ENCODE data around the gene NLGN1. TPM values are rescaled to one million over a fixed set of nuclear protein-coding genes. Genes with fewer than 3 reads are reported as not detected.

The NLGN1 gene
- total and polyA plus RNA-seq, 11 donors: 1.8 to 27.6 (median 15.5) TPM

- TF ChIP-seq POLR2A (IDR thresholded peaks at IDR 0.05) (no peak), CTCF (IDR thresholded peaks at IDR 0.05) (no peak)
- H3K4me3 ChIP-seq: peak overlapping the region in 1 of 12 donors; percentile 30
- H3K27me3 ChIP-seq: no peaks in the 10 kb centered on the region
- 57 to 83% (median 75%) methylated on average over 1 of the region's 1 CpG for WGBS, 4 donors
- no peak for DNase-seq
- no peaks in the 10 kb centered on the region for H3K9me3 ChIP-seq
- intact Hi-C loops (cut with DNase I): no loop called here
- H3K36me3 ChIP-seq: no peaks in the 10 kb centered on the region
- H3K4me1 ChIP-seq: peaks cover 0 to 8% (median 0%) of the 10 kb centered on the region in 12 donors
- H3K27ac ChIP-seq: no peak overlapping the region
- no peak for ATAC-seq
These were observed 346.0 kb downstream of the NLGN1 start for GRCh38 chr3:173743516-173743915.

GRCh38 chr3:173744479-173744878 lies 346.9 kb downstream of the NLGN1 start:
- ATAC-seq (no peak), DNase-seq (no peak)
- H3K36me3 ChIP-seq: no peaks in the 10 kb centered on the region
- H3K27ac ChIP-seq: no peak overlapping the region
- 58 to 73% (median 64%) methylated on average over 3 of the region's 3 CpGs for WGBS, 4 donors
- no peak overlapping the region for H3K4me3 ChIP-seq
- no peaks in the 10 kb centered on the region for H3K27me3 ChIP-seq
- H3K4me1 ChIP-seq: peaks cover 0 to 8% (median 0%) of the 10 kb centered on the region in 12 donors
- TF ChIP-seq CTCF (IDR thresholded peaks at IDR 0.05) (no peak), POLR2A (IDR thresholded peaks at IDR 0.05) (no peak)
- no peaks in the 10 kb centered on the region for H3K9me3 ChIP-seq
- intact Hi-C loops (cut with DNase I): no loop called here

GRCh38 chr3:173744895-173745294 lies 347.4 kb downstream of the NLGN1 start:
- no peak overlapping the region for H3K27ac ChIP-seq
- no peak overlapping the region for H3K4me3 ChIP-seq
- H3K9me3 ChIP-seq: no peaks in the 10 kb centered on the region
- peaks cover 0 to 8% (median 0%) of the 10 kb centered on the region in 12 donors for H3K4me1 ChIP-seq
- no peaks in the 10 kb centered on the region for H3K27me3 ChIP-seq
- H3K36me3 ChIP-seq: no peaks in the 10 kb centered on the region
- intact Hi-C loops (cut with DNase I): no loop called here
- no peak for TF ChIP-seq POLR2A (IDR thresholded peaks at IDR 0.05)
- TF ChIP-seq CTCF (IDR thresholded peaks at IDR 0.05): no peak
- DNase-seq (no peak), ATAC-seq (no peak)
- 84 to 90% (median 88%) methylated on average over 4 of the region's 4 CpGs for WGBS, 4 donors

- Histone ChIP-seq H3K27me3 (no peaks in the 10 kb centered on the region), H3K4me1 (peaks cover 0 to 8% (median 0%) of the 10 kb centered on the region in 12 donors), H3K9me3 (no peaks in the 10 kb centered on the region), H3K36me3 (no peaks in the 10 kb centered on the region), H3K27ac (no peak overlapping the region), H3K4me3 (no peak overlapping the region)
- WGBS, 4 donors: 61 to 77% (median 71%) methylated on average over 4 of the region's 4 CpGs
- TF ChIP-seq CTCF (IDR thresholded peaks at IDR 0.05) (no peak), POLR2A (IDR thresholded peaks at IDR 0.05) (no peak)
- DNase-seq (no peak), ATAC-seq (no peak)
- intact Hi-C loops (cut with DNase I): no loop called here
These were observed 348.6 kb downstream of the NLGN1 start for GRCh38 chr3:173745952-173746682.

All from heart left ventricle (tissue), 16 donors.